HFF-Myc (cell line): ENCODE data around the gene DCTN4.
"Not testable (repeated sequence)": the region's sequence is repeated elsewhere in the genome, so short reads cannot be mapped to it uniquely, and the experiment has no call there.

Experiments
- DNase-seq: peaks from one replicate; pipeline ENCODE4 v3.0.0-alpha.2; 2011; ENCODE audit warnings: low read depth; ENCODE audit errors: extremely low read depth
- H3K4me3 ChIP-seq: replicated peaks from 2 replicates; pipeline ENCODE4 v1.5.1; 2011; ENCODE audit warnings: low read depth, mild to moderate bottlenecking, control low read depth, low read length
- CTCF ChIP-seq: IDR thresholded peaks from 2 replicates; pipeline ENCODE4 v1.5.1; 2012; ENCODE audit warnings: mild to moderate bottlenecking, low read depth, low read length, control low read depth; ENCODE audit errors: missing control alignments

Gene DCTN4

GRCh38 chr5:150758531-150759333 lies at the start of gene DCTN4:
TSS of gene DCTN4 (minus strand) at chr5:150759017. CDS start at chr5:150758993, 24 bp downstream.
- H3K4me3 ChIP-seq, result peak within 1 kb of the TSS; percentile 81

GRCh38 chr5:150804388-150804787 lies 45.6 kb upstream of the DCTN4 start:
- H3K4me3 ChIP-seq, result no peak overlapping the region
- no peak for TF ChIP-seq CTCF
- DNase-seq, result no peak

More at GRCh38 chr5:150758531-150759333, at the start of gene DCTN4:
- peak; percentile 98 for DNase-seq
- TF ChIP-seq CTCF, result no peak

- no peak for DNase-seq
- peak; percentile 27 for TF ChIP-seq CTCF
Observed at GRCh38 chr5:150801117-150801927, 42.5 kb upstream of the DCTN4 start.

GRCh38 chr5:150797384-150797783 lies 38.6 kb upstream of the DCTN4 start:
- no peak overlapping the region for H3K4me3 ChIP-seq
- no peak for DNase-seq
- no peak for TF ChIP-seq CTCF

More at GRCh38 chr5:150801117-150801927, 42.5 kb upstream of the DCTN4 start:
- no peak overlapping the region for H3K4me3 ChIP-seq

- H3K4me3 ChIP-seq, result no peak overlapping the region
- no peak for TF ChIP-seq CTCF
- no peak for DNase-seq
Observed at GRCh38 chr5:150794927-150795326, 36.1 kb upstream of the DCTN4 start.

GRCh38 chr5:150793423-150793888 lies 34.6 kb upstream of the DCTN4 start:
- H3K4me3 ChIP-seq, DNase-seq: not testable (repeated sequence)

GRCh38 chr5:150791536-150791935 lies 32.7 kb upstream of the DCTN4 start:
- TF ChIP-seq CTCF, result no peak
- no peak overlapping the region for H3K4me3 ChIP-seq
- DNase-seq, result no peak
